Kasumi-1 (cell line): ENCODE measurements around the gene ADAMTS15.

ENCODE experiments used
- DNase-seq, 2 experiments: peaks; one replicate each; lab custom pipeline; 2025; lab: John Stamatoyannopoulos, UW

The ADAMTS15 gene

GRCh38 chr11:130478881-130479280, 30.4 kb downstream of the ADAMTS15 start:
- no peak for DNase-seq

DNA sequence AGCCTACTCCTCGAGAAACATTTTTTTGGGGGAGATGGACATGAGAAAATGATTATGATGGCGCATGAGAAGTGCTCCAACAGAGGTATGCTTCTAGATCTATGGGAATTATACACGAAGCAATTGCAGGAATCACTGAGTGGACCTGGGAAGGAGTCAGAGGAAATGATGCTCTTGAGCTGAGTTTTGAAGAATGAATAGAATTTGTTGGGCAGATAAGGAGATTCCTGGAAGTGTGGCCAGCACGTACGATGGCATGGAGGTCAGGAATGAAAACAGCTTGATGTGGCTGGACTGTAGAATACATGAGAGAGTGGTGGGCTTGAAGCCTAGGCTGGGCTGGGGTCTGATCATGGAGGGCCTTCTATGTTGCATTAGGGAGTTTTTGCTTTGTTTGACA, 31.7 kb downstream of the ADAMTS15 start:
- DNase-seq: no peak

DNA sequence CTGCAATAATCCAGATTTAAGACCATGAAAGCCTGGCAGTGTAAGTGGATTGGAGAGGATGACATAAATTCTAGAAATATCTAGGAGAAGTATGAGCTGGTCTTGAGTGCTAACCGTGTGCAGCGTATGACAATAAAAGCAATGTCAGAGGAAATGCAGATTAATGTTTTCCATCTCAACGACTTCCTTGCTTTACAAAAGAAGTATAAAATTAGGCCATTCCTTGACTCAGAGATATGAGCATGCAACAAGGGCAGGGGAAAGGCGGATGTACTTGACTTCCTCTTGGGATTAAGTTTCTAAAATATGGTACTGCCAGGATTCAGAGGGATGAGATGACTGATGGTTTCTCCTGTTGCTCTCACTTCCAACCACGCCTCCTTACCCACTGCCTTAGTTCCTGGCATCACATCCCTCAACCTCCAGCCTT, 32.3 kb downstream of the ADAMTS15 start:
- DNase-seq: no peak

- DNase-seq: no peak
Measured at GRCh38 chr11:130483124-130483523, 34.7 kb downstream of the ADAMTS15 start.

- DNase-seq: no peak
Measured at GRCh38 chr11:130485983-130486382, 37.5 kb downstream of the ADAMTS15 start.

GRCh38 chr11:130486391-130486836, 38.0 kb downstream of the ADAMTS15 start:
- no peak for DNase-seq

GRCh38 chr11:130486987-130487923, 38.8 kb downstream of the ADAMTS15 start:
- DNase-seq: no peak

DNA sequence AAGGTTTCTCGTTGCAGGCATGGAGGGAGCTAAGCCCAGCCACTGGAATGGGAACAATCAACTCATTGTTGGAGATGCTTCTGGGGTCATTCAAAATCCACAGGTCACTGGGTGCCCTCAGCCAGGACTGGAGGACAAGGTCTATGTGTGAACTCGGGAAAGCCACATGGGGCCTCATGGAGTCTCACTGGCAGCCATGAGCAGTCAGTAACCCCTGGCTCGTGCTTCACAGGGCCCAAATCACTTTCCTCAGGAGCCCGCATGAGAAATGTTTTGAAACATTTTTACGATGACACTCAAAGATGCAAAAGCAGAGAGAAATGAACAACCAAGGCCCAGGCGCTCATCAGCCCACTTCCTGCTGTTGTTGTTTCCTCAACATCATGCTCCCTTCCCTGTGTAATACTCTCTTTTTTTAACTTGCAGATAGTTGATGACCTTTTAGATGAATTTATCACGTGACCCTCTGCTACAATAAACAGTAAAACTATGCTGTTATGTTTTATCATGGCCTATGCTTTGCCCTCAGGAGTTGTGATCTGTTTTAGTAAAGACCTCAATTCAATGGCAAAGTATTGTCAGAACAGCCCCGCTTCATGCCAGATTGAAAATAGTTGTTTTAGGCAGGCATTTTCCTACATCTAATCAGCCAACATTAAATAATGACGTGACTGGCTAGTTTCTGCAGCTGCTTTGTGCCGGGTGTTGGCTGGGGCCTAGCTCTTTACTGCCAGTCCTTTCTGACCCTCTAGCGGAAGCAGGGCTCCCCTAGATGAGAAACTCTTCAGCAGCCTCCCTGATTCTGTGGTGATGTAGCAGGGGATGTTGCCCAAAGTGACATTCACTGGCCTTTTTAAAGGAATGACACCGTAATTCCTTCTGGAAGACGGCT, 39.7 kb downstream of the ADAMTS15 start:
- DNase-seq: no peak

- DNase-seq: no peak
Measured at GRCh38 chr11:130488848-130489584, 40.6 kb downstream of the ADAMTS15 start.

- no peak for DNase-seq
Measured at GRCh38 chr11:130489716-130490115, 41.3 kb downstream of the ADAMTS15 start.

- DNase-seq: no peak
Measured at GRCh38 chr11:130490682-130491449, 42.4 kb downstream of the ADAMTS15 start.

- no peak for DNase-seq
Measured at GRCh38 chr11:130498181-130498580, 49.7 kb downstream of the ADAMTS15 start.

- DNase-seq: no peak
Measured at GRCh38 chr11:130499828-130500227, 51.4 kb downstream of the ADAMTS15 start.

GRCh38 chr11:130504317-130504716, 55.9 kb downstream of the ADAMTS15 start:
- DNase-seq: no peak

- DNase-seq: no peak
Measured at GRCh38 chr11:130508913-130509312, 60.5 kb downstream of the ADAMTS15 start.

DNA sequence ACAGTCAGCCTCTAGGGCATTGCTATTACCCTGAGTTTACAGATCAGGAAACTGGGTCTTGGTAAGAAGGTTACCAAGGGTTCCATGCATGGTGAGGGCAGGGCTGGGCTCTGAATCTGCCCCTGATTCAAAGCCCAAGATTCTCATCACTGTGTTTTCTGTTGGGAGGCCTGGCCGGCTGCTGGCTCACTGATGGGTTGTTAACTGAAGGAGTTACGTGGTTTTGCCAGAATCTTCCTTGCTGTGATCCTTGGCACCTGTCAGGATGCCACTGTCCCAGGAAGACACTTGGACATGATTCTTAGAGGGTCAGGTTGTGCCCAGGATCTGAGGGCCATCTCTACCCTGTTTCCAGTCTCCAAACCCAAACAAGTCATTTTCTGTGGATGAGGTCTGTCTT, 61.5 kb downstream of the ADAMTS15 start:
- no peak for DNase-seq

DNA sequence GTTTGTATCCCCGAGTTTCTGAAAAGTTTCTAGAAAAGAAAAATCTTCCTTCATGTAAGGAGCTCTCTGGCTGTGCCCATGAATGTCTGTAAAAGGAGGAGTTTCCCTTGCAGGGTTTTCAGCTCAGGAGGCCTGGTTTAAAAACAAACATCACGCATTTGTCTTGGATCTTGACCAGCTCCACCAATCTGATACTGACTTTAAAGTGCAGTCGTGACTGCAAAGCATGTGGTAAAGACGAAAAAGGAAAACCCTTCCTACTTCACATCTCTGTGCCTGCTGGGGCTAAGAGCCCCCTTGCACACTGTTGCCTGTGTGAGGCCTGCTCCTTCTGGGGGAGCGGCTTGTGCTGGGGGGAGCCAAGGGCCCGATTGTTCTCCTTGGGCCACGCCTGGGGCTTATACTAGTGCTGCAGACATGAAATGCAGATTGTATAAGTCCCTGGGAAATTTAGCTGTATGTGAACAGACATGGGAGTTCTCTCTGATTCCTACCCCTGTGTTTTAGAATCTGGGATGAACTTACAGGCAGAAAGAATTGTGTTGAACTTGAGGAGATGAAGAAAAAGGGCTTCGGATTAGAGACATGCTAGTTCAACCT, 62.1 kb downstream of the ADAMTS15 start:
- no peak for DNase-seq

DNA sequence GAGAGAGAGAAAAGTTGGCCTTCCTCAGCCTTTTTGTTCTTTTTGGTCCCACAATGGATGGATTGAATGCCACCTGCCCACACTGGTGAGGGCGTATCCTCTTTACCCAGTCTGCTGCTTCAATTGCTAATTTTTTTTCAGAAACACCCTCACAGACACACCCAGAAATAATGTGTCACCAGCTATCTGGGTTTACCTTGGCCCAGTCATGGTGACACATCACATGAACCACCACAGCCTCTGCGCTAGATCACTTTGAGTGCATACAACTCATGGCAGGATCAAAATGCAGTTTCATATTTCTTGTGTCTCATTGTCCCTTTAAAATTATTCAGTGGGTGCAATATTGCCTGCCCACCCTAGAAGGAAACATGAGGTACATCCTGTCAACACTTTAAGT, 63.3 kb downstream of the ADAMTS15 start:
- no peak for DNase-seq

GRCh38 chr11:130512662-130513061, 64.2 kb downstream of the ADAMTS15 start:
- DNase-seq: no peak

GRCh38 chr11:130513132-130513531, 64.7 kb downstream of the ADAMTS15 start:
- no peak for DNase-seq

DNA sequence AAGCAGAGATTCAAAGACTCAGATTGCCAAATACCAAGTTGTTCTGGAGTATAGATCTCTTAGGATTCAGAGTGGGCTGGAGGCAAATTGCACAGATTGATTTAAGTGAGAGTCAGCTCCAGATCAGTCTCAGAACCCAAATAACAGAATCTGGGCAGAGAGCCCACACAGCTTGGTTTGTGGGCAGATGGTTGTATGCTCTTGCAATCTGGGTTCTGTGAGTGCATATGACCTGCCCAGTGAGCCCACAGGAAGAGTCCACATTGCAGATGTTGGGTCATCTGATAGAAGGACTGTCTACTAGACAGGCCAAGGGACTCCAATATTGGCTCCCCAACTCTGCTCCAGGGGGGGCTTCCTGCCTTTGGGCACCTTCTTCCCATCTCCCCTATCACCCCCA, 65.9 kb downstream of the ADAMTS15 start:
- no peak for DNase-seq
